ENCODE measurements around the gene CPAMD8.

The CPAMD8 gene

GRCh38 chr19:16868423-16869130, 158.0 kb downstream of the CPAMD8 start:
- no peak for DNase-seq

- no peak for DNase-seq
These were observed 159.4 kb downstream of the CPAMD8 start for GRCh38 chr19:16867211-16867610.

DNA sequence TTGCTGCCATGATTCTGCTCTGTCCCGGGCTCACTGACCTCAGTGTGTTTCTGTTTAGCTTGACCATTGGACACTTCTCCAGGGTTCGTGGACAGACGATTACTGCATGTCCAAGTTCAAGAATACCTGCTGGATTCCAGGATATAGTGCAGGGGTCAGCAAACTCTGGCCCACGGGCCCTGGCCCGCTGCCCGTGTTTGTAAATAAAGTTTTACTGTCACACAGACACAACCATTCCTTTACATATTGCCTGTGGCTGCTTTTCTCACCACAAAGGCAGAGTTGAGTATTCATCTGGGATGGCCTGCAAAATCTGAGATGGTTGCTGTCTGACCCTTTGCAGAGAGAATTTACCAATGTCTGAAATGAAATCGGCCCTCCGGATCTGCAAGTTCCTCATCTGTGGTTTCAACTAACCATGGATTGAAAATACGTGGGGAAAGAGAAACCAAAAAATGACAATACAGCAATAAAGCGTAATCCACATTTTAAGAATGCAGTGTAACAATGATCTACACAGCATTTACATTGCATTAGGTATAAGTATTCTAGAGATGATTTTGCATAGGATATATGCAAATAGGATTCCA, 163.7 kb downstream of the CPAMD8 start:
- no peak for DNase-seq

- DNase-seq, result no peak
These were observed 164.8 kb downstream of the CPAMD8 start for GRCh38 chr19:16861834-16862233.

- no peak for DNase-seq
These were observed 165.6 kb downstream of the CPAMD8 start for GRCh38 chr19:16861011-16861410.

DNA sequence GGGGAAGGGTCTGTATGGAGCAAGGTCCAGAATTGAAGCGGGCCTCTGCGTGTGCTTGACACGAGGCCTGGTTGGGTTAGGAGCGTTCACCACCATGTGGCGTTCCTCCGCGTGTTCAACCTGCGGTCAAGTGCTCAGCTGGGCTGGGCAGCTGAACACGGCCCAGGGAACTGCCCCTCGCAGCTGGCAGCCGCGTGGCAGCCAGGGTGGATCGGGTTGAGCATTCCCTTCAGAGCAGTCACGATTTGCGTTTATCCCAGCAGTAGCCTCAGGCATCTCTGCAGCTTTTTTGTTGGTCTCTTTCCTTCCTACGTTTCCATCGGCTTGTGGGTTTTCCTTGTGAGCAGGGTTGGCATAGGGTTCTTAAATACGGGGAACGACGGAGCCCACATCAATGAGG, 166.5 kb downstream of the CPAMD8 start:
- no peak for DNase-seq

- no peak for DNase-seq
These were observed 167.0 kb downstream of the CPAMD8 start for GRCh38 chr19:16859626-16860025.

DNA sequence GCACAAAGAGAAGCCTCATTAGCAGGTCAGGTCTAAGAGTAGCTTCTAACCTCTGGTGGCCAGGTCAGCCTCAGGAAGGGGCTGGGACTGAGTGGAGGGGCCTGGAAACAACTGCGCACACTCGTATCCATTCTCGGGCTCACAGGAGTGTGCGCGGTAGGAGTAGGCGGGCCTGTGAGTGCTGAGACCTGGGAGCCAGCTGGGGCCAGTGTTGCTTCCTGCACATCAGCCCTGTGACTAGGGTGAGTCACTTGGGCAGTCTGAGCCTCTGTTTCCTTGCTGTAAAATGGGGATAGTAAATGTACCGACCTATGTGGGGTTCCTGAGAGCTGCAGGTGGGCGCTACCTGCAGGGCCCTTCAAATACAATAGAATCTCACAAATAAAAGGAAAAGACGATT, 170.5 kb downstream of the CPAMD8 start:
- no peak for DNase-seq

DNA sequence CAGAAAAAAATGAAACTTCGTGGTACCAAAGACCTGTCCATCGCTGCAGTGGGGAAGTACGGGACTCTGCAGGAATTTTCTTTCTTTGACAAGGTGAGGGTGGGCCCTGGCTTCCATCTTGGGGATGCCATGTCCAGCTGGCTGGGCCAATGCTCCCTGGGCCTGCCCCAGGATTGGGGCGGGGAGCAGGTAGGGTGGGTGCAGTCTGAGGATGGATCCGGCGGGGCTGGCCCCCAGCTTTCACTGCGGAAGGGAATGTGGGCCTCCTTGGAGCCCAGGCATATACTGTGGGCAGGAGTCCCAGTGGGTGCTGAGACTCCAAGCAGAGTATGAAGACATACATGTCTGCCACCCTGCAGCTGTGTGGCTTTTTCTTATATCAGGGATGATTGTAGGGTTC, 173.5 kb downstream of the CPAMD8 start:
- no peak for DNase-seq

DNA sequence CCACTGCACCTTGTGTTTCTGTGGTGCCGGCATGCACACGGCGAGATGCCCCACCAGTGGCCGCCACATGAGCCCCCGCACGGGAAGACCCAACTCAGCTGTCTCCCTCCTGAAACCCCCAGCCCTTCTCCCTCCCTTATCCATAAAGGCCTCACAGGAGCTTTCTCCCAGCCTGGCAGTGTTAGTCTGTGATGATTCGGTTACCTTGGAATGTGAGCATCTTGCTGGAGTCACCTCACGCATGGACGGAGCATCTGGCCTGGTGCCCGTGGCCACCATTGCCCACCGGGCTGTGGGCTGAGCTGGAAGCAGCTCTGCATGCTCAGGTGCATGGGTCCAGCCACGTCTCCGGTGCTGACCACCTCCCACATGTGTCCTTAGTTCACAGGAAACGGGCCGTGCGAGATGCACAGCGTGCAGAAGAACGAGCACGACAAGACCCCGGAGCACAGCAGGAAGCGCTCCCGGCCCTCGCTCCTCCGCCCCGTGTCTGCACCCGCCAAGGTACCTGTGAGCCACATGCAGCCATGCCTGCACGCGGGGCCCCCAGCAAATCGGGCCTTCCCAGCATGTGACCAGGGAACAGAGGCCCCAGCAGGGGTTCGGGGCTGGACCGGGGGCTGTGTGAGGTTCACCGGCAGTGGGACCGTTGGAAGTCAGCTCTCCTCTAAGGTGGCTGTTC, 175.4 kb downstream of the CPAMD8 start:
- DNase-seq, result no peak

DNA sequence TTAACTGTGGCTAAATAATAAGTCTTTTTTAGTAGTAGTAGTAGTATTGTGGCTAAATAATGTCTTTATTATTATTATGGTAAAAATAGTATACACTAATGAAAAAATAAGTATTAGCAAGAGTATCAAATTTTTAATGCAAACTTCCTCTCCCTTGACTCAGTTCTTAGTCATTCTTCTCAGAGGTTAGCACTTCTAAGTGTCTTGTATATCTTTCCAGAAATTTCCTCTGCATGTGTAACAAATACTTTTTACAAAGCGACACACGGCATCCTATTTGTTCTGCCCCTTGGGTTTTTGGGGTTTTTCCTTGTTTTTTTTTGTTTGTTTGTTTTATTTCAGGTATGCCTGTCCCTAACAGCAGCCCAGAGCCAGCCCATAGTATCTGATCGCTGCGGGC, 176.5 kb downstream of the CPAMD8 start:
- no peak for DNase-seq

- DNase-seq, result no peak
These were observed 177.4 kb downstream of the CPAMD8 start for GRCh38 chr19:16849168-16849567.

- no peak for DNase-seq
These were observed 179.2 kb downstream of the CPAMD8 start for GRCh38 chr19:16847430-16847829.

- no peak for DNase-seq
These were observed 179.7 kb downstream of the CPAMD8 start for GRCh38 chr19:16846901-16847300.

Measured in NCI-H510A (cell line).